IPS-NIHi11 (cell line): ENCODE data around the gene ARHGAP31.
A peak's percentile ranks its signal among the peaks of the same experiment; 100 is the strongest.
"Not testable (repeated sequence)": the region's sequence is repeated elsewhere in the genome, so short reads cannot be mapped to it uniquely, and the experiment has no call there.

Source experiments
- DNase-seq: peaks from one replicate; pipeline ENCODE4 v3.0.0; 2012; ENCODE audit warnings: mixed read lengths, low spot score

The ARHGAP31 gene

GRCh38 chr3:119295816-119296726, 1.9 kb downstream of the ARHGAP31 start:
- no peak for DNase-seq

- no peak for DNase-seq
These were observed 2.5 kb downstream of the ARHGAP31 start for GRCh38 chr3:119296727-119297122.

- no peak for DNase-seq
These were observed 3.0 kb downstream of the ARHGAP31 start for GRCh38 chr3:119297169-119297568.

GRCh38 chr3:119298565-119298941, 4.4 kb downstream of the ARHGAP31 start:
- DNase-seq, result no peak

- DNase-seq, result no peak
These were observed 6.8 kb downstream of the ARHGAP31 start for GRCh38 chr3:119300991-119301391.

- DNase-seq, result no peak
These were observed 7.5 kb downstream of the ARHGAP31 start for GRCh38 chr3:119301662-119302061.

- DNase-seq, result no peak
These were observed 8.7 kb downstream of the ARHGAP31 start for GRCh38 chr3:119302697-119303551.

GRCh38 chr3:119304201-119304713, 10.1 kb downstream of the ARHGAP31 start:
- no peak for DNase-seq

GRCh38 chr3:119305286-119305685, 11.1 kb downstream of the ARHGAP31 start:
- no peak for DNase-seq

- DNase-seq, result not testable (repeated sequence)
These were observed 12.2 kb downstream of the ARHGAP31 start for GRCh38 chr3:119306378-119306777.

GRCh38 chr3:119308355-119308754, 14.2 kb downstream of the ARHGAP31 start:
- no peak for DNase-seq

GRCh38 chr3:119309591-119309990, 15.4 kb downstream of the ARHGAP31 start:
- DNase-seq, result no peak

GRCh38 chr3:119310071-119310470, 15.9 kb downstream of the ARHGAP31 start:
- peak; percentile 36 for DNase-seq

- no peak for DNase-seq
These were observed 17.1 kb downstream of the ARHGAP31 start for GRCh38 chr3:119311081-119311925.

- no peak for DNase-seq
These were observed 19.3 kb downstream of the ARHGAP31 start for GRCh38 chr3:119313461-119313860.

- no peak for DNase-seq
These were observed 20.6 kb downstream of the ARHGAP31 start for GRCh38 chr3:119314821-119315220.

- DNase-seq, result no peak
These were observed 21.6 kb downstream of the ARHGAP31 start for GRCh38 chr3:119315600-119316312.

GRCh38 chr3:119316313-119316670, 22.1 kb downstream of the ARHGAP31 start:
- DNase-seq, result no peak

- no peak for DNase-seq
These were observed 24.7 kb downstream of the ARHGAP31 start for GRCh38 chr3:119318876-119319275.

- DNase-seq, result no peak
These were observed 25.1 kb downstream of the ARHGAP31 start for GRCh38 chr3:119319311-119319710.

GRCh38 chr3:119320785-119321184, 26.6 kb downstream of the ARHGAP31 start:
- DNase-seq, result not testable (repeated sequence)
